ENCODE data around the gene PARD3. TPM values are rescaled to one million over a fixed set of nuclear protein-coding genes. Genes with fewer than 3 reads are reported as not detected.
A peak's percentile ranks its signal among the peaks of the same experiment; 100 is the strongest.
"Not testable (repeated sequence)": the region's sequence is repeated elsewhere in the genome, so short reads cannot be mapped to it uniquely, and the experiment has no call there.

Gene PARD3
- total RNA-seq, 1 experiment from 2014 or later: 51.8 TPM

GRCh38 chr10:34702093-34702937 is 112.8 kb downstream of the PARD3 start:
- POLR2A ChIA-PET: no interaction called here
- Mint-ChIP-seq H3K36me3 (no peaks in the 10 kb centered on the region), H3K4me3 (no peak overlapping the region), H3K27me3 (ENCODE audit: low read depth) (no peaks in the 10 kb centered on the region), H3K27ac (peak overlapping the region; percentile 77), H3K4me1 (peaks cover 68% of the 10 kb centered on the region), H3K9me3 (no peaks in the 10 kb centered on the region)
- DNase-seq (ENCODE audit: low spot score) (no peak), ATAC-seq (peak; percentile 40; the same call in 1 of the 2 replicates)
- TF ChIP-seq ATF2 (CRISPR knock-in tag; IDR thresholded peaks at IDR 0.05; ENCODE audit: borderline replicate concordance, low read depth) (no peak), IRF2 (CRISPR knock-in tag; IDR thresholded peaks at IDR 0.05; ENCODE audit: borderline replicate concordance, low read depth) (no peak), FOXJ3 (CRISPR knock-in tag; IDR thresholded peaks at IDR 0.05; ENCODE audit: borderline replicate concordance) (no peak), FOXK1 (CRISPR knock-in tag; IDR thresholded peaks at IDR 0.05) (no peak), ZNF416 (CRISPR knock-in tag; IDR thresholded peaks at IDR 0.05) (no peak), PRDM15 (CRISPR knock-in tag; IDR thresholded peaks at IDR 0.05) (no peak), RORB (CRISPR knock-in tag; IDR thresholded peaks at IDR 0.05) (no peak), CDX4 (CRISPR knock-in tag; IDR thresholded peaks at IDR 0.05; ENCODE audit: borderline replicate concordance) (no peak), NR1H2 (CRISPR knock-in tag; IDR thresholded peaks at IDR 0.05) (no peak), JAZF1 (CRISPR knock-in tag; IDR thresholded peaks at IDR 0.05) (no peak), MXD4 (CRISPR knock-in tag; IDR thresholded peaks at IDR 0.05; ENCODE audit: borderline replicate concordance) (no peak)
- CTCF ChIA-PET: interaction anchor here (0.9 to 2.0 kb wide), 3 partner anchors 9 to 31 kb away, joined by 3 to 4 read pairs (median 3); no protein-coding TSS in a partner anchor

- TF ChIP-seq ELF4 (CRISPR knock-in tag; IDR thresholded peaks at IDR 0.05; ENCODE audit: low read depth): no peak
- H3K27ac Mint-ChIP-seq: no peak overlapping the region; the same call in 1 of the 2 replicates
- no peaks in the 10 kb centered on the region for H3K9me3 Mint-ChIP-seq
- H3K36me3 Mint-ChIP-seq: peaks cover 3% of the 10 kb centered on the region; the same call in 1 of the 2 replicates
- ATAC-seq: no peak
- CTCF ChIA-PET: interaction anchor here (0.9 kb wide), 1 partner anchor 10 kb away, joined by 3 read pairs; no protein-coding TSS in a partner anchor
- POLR2A ChIA-PET: no interaction called here
- H3K27me3 Mint-ChIP-seq (ENCODE audit: low read depth): no peaks in the 10 kb centered on the region
- DNase-seq (ENCODE audit: low spot score): no peak
- no peak overlapping the region for H3K4me3 Mint-ChIP-seq
- H3K4me1 Mint-ChIP-seq: peaks cover 71% of the 10 kb centered on the region
Observed at GRCh38 chr10:34701194-34701593, 113.9 kb downstream of the PARD3 start.

DNA sequence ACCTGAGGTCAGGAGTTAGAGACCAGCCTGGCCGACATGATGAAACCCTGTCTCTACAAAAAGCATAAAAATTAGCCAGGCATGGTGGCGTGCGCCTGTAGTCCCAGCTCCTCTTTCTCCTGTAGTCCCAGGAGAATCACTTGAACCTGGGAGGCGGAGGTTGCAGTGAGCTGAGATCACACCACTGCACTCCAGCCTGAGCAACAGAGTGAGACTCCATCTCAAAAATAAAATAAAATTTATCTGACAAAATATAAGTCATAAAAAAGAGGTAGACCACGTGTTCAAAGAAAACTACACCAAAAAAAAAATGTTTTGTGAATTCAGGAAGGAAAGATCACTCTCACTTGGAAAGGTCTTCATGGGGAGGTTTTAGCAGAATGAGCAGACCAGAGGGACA is 114.3 kb downstream of the PARD3 start:
- H3K36me3 Mint-ChIP-seq; H3K4me3 Mint-ChIP-seq; DNase-seq (ENCODE audit: low spot score); POLR2A ChIA-PET; H3K27ac Mint-ChIP-seq; ATAC-seq; H3K27me3 Mint-ChIP-seq (ENCODE audit: low read depth); H3K9me3 Mint-ChIP-seq: not testable (repeated sequence)
- CTCF ChIA-PET: interaction anchor here (0.7 kb wide), 1 partner anchor 31 kb away, joined by 3 read pairs; no protein-coding TSS in a partner anchor
- H3K4me1 Mint-ChIP-seq: peaks cover 67% of the 10 kb centered on the region
